WTC11 (cell line): ENCODE results near the gene OR2A14. TPM values are rescaled to one million over a fixed set of nuclear protein-coding genes. Genes with fewer than 3 reads are reported as not detected.
"Not testable (repeated sequence)": the region's sequence is repeated elsewhere in the genome, so short reads cannot be mapped to it uniquely, and the experiment has no call there.

Experiments
- ATAC-seq: fragments of 200-7000 bp; cut with Tn5 transposase; 2 replicates; pipeline ENCODE4 v1.10.0; 2021; ENCODE audit warnings: mild to moderate bottlenecking, moderate library complexity
- CTCF ChIA-PET: fragments of 300-600 bp; sonication (Branson Sonifier 250); formaldehyde crosslinking; loops from one replicate; lab custom pipeline; 2021; ENCODE audit warnings: antibody characterized with exemption; lab: Charles Lee
- POLR2A ChIA-PET: fragments of 350-600 bp; sonication (Branson Sonifier 250); formaldehyde crosslinking; loops from one replicate; lab custom pipeline; 2021; ENCODE audit warnings: antibody characterized with exemption; lab: Charles Lee
- DNase-seq: peaks from one replicate; pipeline ENCODE4 v3.0.0; 2021; ENCODE audit warnings: low spot score
- H3K27ac Mint-ChIP-seq: 2 replicates; pipeline ENCODE4 v1.8.0; 2021; ENCODE audit warnings: mixed read lengths
- H3K27me3 Mint-ChIP-seq: 2 replicates; pipeline ENCODE4 v1.8.0; 2021; ENCODE audit warnings: low read depth, mild to moderate bottlenecking, moderate library complexity, mixed read lengths
- H3K36me3 Mint-ChIP-seq: 2 replicates; pipeline ENCODE4 v1.8.0; 2021; ENCODE audit warnings: mixed read lengths
- H3K4me1 Mint-ChIP-seq: 2 replicates; pipeline ENCODE4 v1.8.0; 2022; ENCODE audit warnings: mixed read lengths
- H3K4me3 Mint-ChIP-seq: 2 replicates; pipeline ENCODE4 v1.8.0; 2021; ENCODE audit warnings: mild to moderate bottlenecking, moderate library complexity, mixed read lengths
- H3K9me3 Mint-ChIP-seq: 2 replicates; pipeline ENCODE4 v1.8.0; 2021; ENCODE audit warnings: mixed read lengths
- CTCF ChIP-seq: fragments of 200-600 bp; IDR thresholded peaks from 2 replicates; pipeline ENCODE4 v1.8.0; 2022; ENCODE audit warnings: antibody characterized with exemption
- FOXJ3 ChIP-seq: sonication (generic); formaldehyde crosslinking; IDR thresholded peaks from 2 replicates; pipeline ENCODE4 v1.9.0; 2021; ENCODE audit warnings: missing genetic modification reagents, mild to moderate bottlenecking, borderline replicate concordance
- NFE2L1 ChIP-seq: sonication (generic); formaldehyde crosslinking; IDR thresholded peaks from 2 replicates; pipeline ENCODE4 v1.8.1; 2023; ENCODE audit warnings: missing genetic modification reagents
- TP53 ChIP-seq: sonication (generic); formaldehyde crosslinking; IDR thresholded peaks from 2 replicates; pipeline ENCODE4 v1.8.1; 2023; ENCODE audit warnings: mild to moderate bottlenecking, missing genetic modification reagents
- ZNF138 ChIP-seq: sonication (generic); formaldehyde crosslinking; conservative IDR thresholded peaks from 2 replicates; pipeline ENCODE4 v1.8.1; 2022; ENCODE audit warnings: mild to moderate bottlenecking, moderate library complexity, missing genetic modification reagents
- ZNF281 ChIP-seq: sonication (generic); formaldehyde crosslinking; IDR thresholded peaks from 2 replicates; pipeline ENCODE4 v1.8.0; 2023; ENCODE audit warnings: mild to moderate bottlenecking, missing genetic modification reagents
- ZNF396 ChIP-seq: fragments of 250-450 bp; sonication (Bioruptor Pico); IDR thresholded peaks from 2 replicates; pipeline ENCODE4 v1.8.0; 2021; ENCODE audit warnings: mild to moderate bottlenecking, moderate library complexity, borderline replicate concordance
- ZNF423 ChIP-seq: fragments of 250-450 bp; sonication (Bioruptor Pico); IDR thresholded peaks from 2 replicates; pipeline ENCODE4 v2.1.2; 2022; ENCODE audit warnings: mild to moderate bottlenecking, moderate library complexity
- total RNA-seq: library from RNA; stranded (reverse); gene quantifications from 3 replicates; pipeline ENCODE4 v1.2.3, GENCODE V29; 2021

OR2A14 gene
- total RNA-seq, 1 experiment from 2014 or later, result not detected

- Mint-ChIP-seq H3K27me3 (no peaks in the 10 kb centered on the region), H3K36me3 (peaks cover 19% of the 10 kb centered on the region), H3K4me1 (peaks cover 4% of the 10 kb centered on the region; the same call in 1 of the 2 replicates), H3K4me3 (no peak overlapping the region), H3K9me3 (peaks cover 23% of the 10 kb centered on the region), H3K27ac (no peak overlapping the region)
- DNase-seq, result no peak
- ChIA-PET POLR2A (no interaction called here), CTCF (interaction anchor here (1.4 kb wide), 1 partner anchor 47 kb away, joined by 3 read pairs; no protein-coding TSS in a partner anchor)
- ATAC-seq, result no peak
- TF ChIP-seq TP53 (CRISPR knock-in tag) (no peak), NFE2L1 (CRISPR knock-in tag) (no peak), FOXJ3 (no peak), ZNF396 (CRISPR knock-in tag) (no peak), ZNF281 (CRISPR knock-in tag) (no peak), ZNF423 (CRISPR knock-in tag) (no peak), ZNF138 (CRISPR knock-in tag) (no peak)
These were observed 51.6 kb downstream of the OR2A14 start for GRCh38 chr7:144174613-144175012.

GRCh38 chr7:144178380-144179164, 55.6 kb downstream of the OR2A14 start:
- H3K36me3 Mint-ChIP-seq, POLR2A ChIA-PET, H3K4me3 Mint-ChIP-seq, H3K4me1 Mint-ChIP-seq, H3K9me3 Mint-ChIP-seq: not testable (repeated sequence)
- CTCF ChIA-PET, result interaction anchor here (0.9 kb wide), 1 partner anchor 51 kb away, joined by 5 read pairs; no protein-coding TSS in a partner anchor
- ATAC-seq, result peak; percentile 99
- peak; percentile 28 for DNase-seq
- 0 out of 2 replicates have a peak, but pooled peaks have one; percentile 24 for TF ChIP-seq CTCF
- TF ChIP-seq, all 79 proteins: peak for 1; not testable (repeated sequence) for 78
- H3K27ac Mint-ChIP-seq, H3K27me3 Mint-ChIP-seq: not testable (repeated sequence)

- H3K27me3 Mint-ChIP-seq, ATAC-seq, POLR2A ChIA-PET, DNase-seq, H3K4me1 Mint-ChIP-seq, H3K36me3 Mint-ChIP-seq, H3K27ac Mint-ChIP-seq, H3K4me3 Mint-ChIP-seq, H3K9me3 Mint-ChIP-seq, CTCF ChIA-PET: not testable (repeated sequence)
These were observed 56.1 kb downstream of the OR2A14 start for GRCh38 chr7:144179165-144179479.

Other genes starting within 250 kb of the OR2A14 start
- 39.8 to 52.7 TPM (median 42.0 TPM) in 3 replicates for gene TCAF1, start 221.0 kb upstream of the OR2A14 start, total RNA-seq
- not detected in 3 replicates for gene OR2F2, start 187.9 kb upstream of the OR2A14 start, total RNA-seq
- not detected in 3 replicates for gene OR2F1, start 168.3 kb upstream of the OR2A14 start, total RNA-seq
- gene OR6B1, start 122.9 kb upstream of the OR2A14 start, total RNA-seq, result not detected in 3 replicates
- not detected in 3 replicates for gene OR2A5, start 74.2 kb upstream of the OR2A14 start, total RNA-seq
- gene OR2A25, start 53.4 kb upstream of the OR2A14 start, total RNA-seq, result not detected in 3 replicates
- not detected in 3 replicates for gene OR2A12, start 36.9 kb upstream of the OR2A14 start, total RNA-seq
- gene OR2A2, start 13.6 kb upstream of the OR2A14 start, total RNA-seq, result not detected in 3 replicates
- gene CTAGE4, start 60.3 kb downstream of the OR2A14 start, total RNA-seq, result 18.3 to 23.3 TPM (median 20.9 TPM) in 3 replicates
- 28.1 to 39.2 TPM (median 37.0 TPM) in 3 replicates for gene ARHGEF35, start 72.7 kb downstream of the OR2A14 start, total RNA-seq
- 0.20 to 0.37 TPM (median 0.27 TPM) in 3 replicates for gene OR2A42, start 116.4 kb downstream of the OR2A14 start, total RNA-seq
- 6.3 to 9.9 TPM (median 9.4 TPM) in 3 replicates for gene OR2A7, start 141.6 kb downstream of the OR2A14 start, total RNA-seq
- 5.6 to 8.4 TPM (median 7.9 TPM) in 3 replicates for gene CTAGE8, start 146.1 kb downstream of the OR2A14 start, total RNA-seq
- 0.15 to 0.27 TPM in 2 of 3 replicates, not detected in the other for gene OR2A1, start 189.2 kb downstream of the OR2A14 start, total RNA-seq
- gene ARHGEF5, start 232.2 kb downstream of the OR2A14 start, total RNA-seq, result 80.1 to 115 TPM (median 104 TPM) in 3 replicates